Activated naive CD4-positive, alpha-beta T cell treated with anti-CD3 and anti-CD28 coated beads for 36 hours (primary cell): ENCODE measurements around the gene PMPCB. TPM values are rescaled to one million over a fixed set of nuclear protein-coding genes. Genes with fewer than 3 reads are reported as not detected.

Experiments
- total RNA-seq, 2 experiments: library from RNA; stranded (reverse); gene quantifications; one replicate each; pipeline ENCODE4 v1.2.3, GENCODE V29; 2021

Gene PMPCB
- total RNA-seq, 2 experiments from 2014 or later = 83.9 to 90.1 TPM

Other genes with a start within 250 kb of the PMPCB start
- under 1 TPM; 0.54 to 0.74 TPM for gene FBXL13, start 222.6 kb upstream of the PMPCB start, total RNA-seq
- gene ARMC10, start 222.3 kb upstream of the PMPCB start, total RNA-seq = 10 to 100 TPM; 46.6 to 50.5 TPM
- 1 to 10 TPM; 6.3 to 6.8 TPM for gene NAPEPLD, start 148.3 kb upstream of the PMPCB start, total RNA-seq
- gene DNAJC2, start 47.3 kb downstream of the PMPCB start, total RNA-seq = 10 to 100 TPM; 39.8 to 42.1 TPM
- 100 to 1,000 TPM; 119 to 120 TPM for gene PSMC2, start 50.2 kb downstream of the PMPCB start, total RNA-seq
- gene SLC26A5, start 148.8 kb downstream of the PMPCB start, total RNA-seq = not detected